DMS 273 (cell line): ENCODE data around the gene LOC128125822.
"Not testable (repeated sequence)": the region's sequence is repeated elsewhere in the genome, so short reads cannot be mapped to it uniquely, and the experiment has no call there.

Source experiments
- DNase-seq: peaks from one replicate; lab custom pipeline; 2025; ENCODE audit not compliant: unreplicated experiment; lab: John Stamatoyannopoulos, UW

The LOC128125822 gene

GRCh38 chr6:63572044-63572746, at the start of gene LOC128125822, which contains the start of gene PTP4A1:
Gene LOC128125822, plus strand, starts transcription at chr6:63572480.
Gene PTP4A1, plus strand, starts transcription at chr6:63572480. Its CDS starts 4,401 bp downstream, at chr6:63576881.
- peak; percentile 99 for DNase-seq

- DNase-seq: not testable (repeated sequence)
Observed at GRCh38 chr6:63522911-63523287, 49.4 kb upstream of the LOC128125822 start.

GRCh38 chr6:63523630-63524029, 48.6 kb upstream of the LOC128125822 start:
- DNase-seq: no peak

GRCh38 chr6:63525186-63525878, 46.9 kb upstream of the LOC128125822 start:
- no peak for DNase-seq

GRCh38 chr6:63526931-63527330, 45.3 kb upstream of the LOC128125822 start:
- no peak for DNase-seq

- no peak for DNase-seq
Observed at GRCh38 chr6:63527658-63528514, 44.4 kb upstream of the LOC128125822 start.

- DNase-seq: no peak
Observed at GRCh38 chr6:63529498-63529897, 42.8 kb upstream of the LOC128125822 start.

GRCh38 chr6:63530182-63530581, 42.1 kb upstream of the LOC128125822 start:
- no peak for DNase-seq

- no peak for DNase-seq
Observed at GRCh38 chr6:63530991-63531390, 41.3 kb upstream of the LOC128125822 start.

- no peak for DNase-seq
Observed at GRCh38 chr6:63533026-63533425, 39.3 kb upstream of the LOC128125822 start.

GRCh38 chr6:63533952-63534351, 38.3 kb upstream of the LOC128125822 start:
- no peak for DNase-seq

GRCh38 chr6:63537201-63537958, 34.9 kb upstream of the LOC128125822 start:
- DNase-seq: peak; percentile 5

- DNase-seq: no peak
Observed at GRCh38 chr6:63537959-63538300, 34.4 kb upstream of the LOC128125822 start.

- no peak for DNase-seq
Observed at GRCh38 chr6:63538550-63538949, 33.7 kb upstream of the LOC128125822 start.

GRCh38 chr6:63543001-63543400, 29.3 kb upstream of the LOC128125822 start:
- no peak for DNase-seq

- DNase-seq: no peak
Observed at GRCh38 chr6:63543982-63544381, 28.3 kb upstream of the LOC128125822 start.

- no peak for DNase-seq
Observed at GRCh38 chr6:63546236-63546635, 26.0 kb upstream of the LOC128125822 start.

- no peak for DNase-seq
Observed at GRCh38 chr6:63546697-63547096, 25.6 kb upstream of the LOC128125822 start.

- no peak for DNase-seq
Observed at GRCh38 chr6:63549076-63549475, 23.2 kb upstream of the LOC128125822 start.

GRCh38 chr6:63553208-63553607, 19.1 kb upstream of the LOC128125822 start:
- no peak for DNase-seq

- DNase-seq: no peak
Observed at GRCh38 chr6:63553900-63554299, 18.4 kb upstream of the LOC128125822 start.
